ENCODE results near the gene NMRK1. TPM values are rescaled to one million over a fixed set of nuclear protein-coding genes. Genes with fewer than 3 reads are reported as not detected.

Gene NMRK1
- total and polyA plus RNA-seq, 2 of the 13 experiments (the other 11 are each of a cell fraction or from before 2014, with no cell fraction given): 9.1 to 12.9 TPM

GRCh38 chr9:75027187-75028107 is 60.5 kb downstream of the NMRK1 start (continued):
- peak; percentile 53; the same call in 1 of the 2 replicates for TF ChIP-seq NR2C2 (CRISPR knock-in tag; IDR thresholded peaks at IDR 0.05; ENCODE audit: borderline replicate concordance)
- TF ChIP-seq ZNF207 (IDR thresholded peaks at IDR 0.05; ENCODE audit: borderline replicate concordance): no peak
- TF ChIP-seq ZNF878 (CRISPR knock-in tag; IDR thresholded peaks at IDR 0.05): no peak
- 0 out of 2 replicates have a peak, but pooled peaks have one; percentile 23 for TF ChIP-seq ARHGAP35 (CRISPR knock-in tag; IDR thresholded peaks at IDR 0.05; ENCODE audit: borderline replicate concordance)
- TF ChIP-seq ELF4 (CRISPR knock-in tag; IDR thresholded peaks at IDR 0.05; ENCODE audit: borderline replicate concordance): no peak
- TF ChIP-seq ZFP36L2 (CRISPR knock-in tag; IDR thresholded peaks at IDR 0.05): no peak
- TF ChIP-seq ZNF768 (CRISPR knock-in tag; IDR thresholded peaks at IDR 0.05): no peak; the same call in 1 of the 2 replicates
- TF ChIP-seq, protein P1, sequence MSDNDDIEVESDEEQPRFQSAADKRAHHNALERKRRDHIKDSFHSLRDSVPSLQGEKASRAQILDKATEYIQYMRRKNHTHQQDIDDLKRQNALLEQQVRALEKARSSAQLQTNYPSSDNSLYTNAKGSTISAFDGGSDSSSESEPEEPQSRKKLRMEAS (IDR thresholded peaks at IDR 0.05): peak; percentile 85
- TF ChIP-seq GLI4 (CRISPR knock-in tag; IDR thresholded peaks at IDR 0.05; ENCODE audit: borderline replicate concordance): peak; percentile 72; the same call in 1 of the 2 replicates
- no peak for TF ChIP-seq ZNF101 (CRISPR knock-in tag; IDR thresholded peaks at IDR 0.05; ENCODE audit: borderline replicate concordance, low read depth)
- TF ChIP-seq ZNF232 (CRISPR knock-in tag; IDR thresholded peaks at IDR 0.05; ENCODE audit: borderline replicate concordance): no peak
- peak; percentile 39; the same call in 1 of the 2 replicates for TF ChIP-seq NR2F6 (IDR thresholded peaks at IDR 0.05)
- TF ChIP-seq NR2F6 (CRISPR knock-in tag; IDR thresholded peaks at IDR 0.05): peak; percentile 50; the same call in 1 of the 2 replicates
- TF ChIP-seq ZNF432 (CRISPR knock-in tag; IDR thresholded peaks at IDR 0.05; ENCODE audit: borderline replicate concordance): no peak
- no peak for TF ChIP-seq KDM4B (CRISPR knock-in tag; IDR thresholded peaks at IDR 0.05)
- TF ChIP-seq SNAPC4 (CRISPR knock-in tag; IDR thresholded peaks at IDR 0.05): no peak
- TF ChIP-seq ZNF24 (IDR thresholded peaks at IDR 0.05): no peak
- TF ChIP-seq SOX6 (IDR thresholded peaks at IDR 0.05): no peak
- TF ChIP-seq SOX6 (CRISPR knock-in tag; IDR thresholded peaks at IDR 0.05): no peak
- 0 out of 2 replicates have a peak, but pooled peaks have one; percentile 39 for TF ChIP-seq ZBTB3 (CRISPR knock-in tag; IDR thresholded peaks at IDR 0.05; ENCODE audit: borderline replicate concordance, low read depth)
- TF ChIP-seq, protein P2, sequence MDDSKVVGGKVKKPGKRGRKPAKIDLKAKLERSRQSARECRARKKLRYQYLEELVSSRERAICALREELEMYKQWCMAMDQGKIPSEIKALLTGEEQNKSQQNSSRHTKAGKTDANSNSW (CRISPR knock-in tag; IDR thresholded peaks at IDR 0.05; ENCODE audit: borderline replicate concordance): no peak
- peak; percentile 30; the same call in 1 of the 2 replicates for TF ChIP-seq ZNF761 (CRISPR knock-in tag; conservative IDR thresholded peaks at IDR 0.05)
- TF ChIP-seq ZNF260 (CRISPR knock-in tag; IDR thresholded peaks at IDR 0.05; ENCODE audit: borderline replicate concordance, low read depth): no peak
- TF ChIP-seq NBN (conservative IDR thresholded peaks at IDR 0.05): no peak

Data from HepG2 (cell line).